GM18867 (cell line): Measurements from ENCODE around the gene PAM.

Source experiments
- ATAC-seq: cut with Tn5 transposase; IDR thresholded peaks from one replicate; pipeline ENCODE4 v1.9.1; 2021; ENCODE audit warnings: mild to moderate bottlenecking, moderate library complexity; ENCODE audit not compliant: unreplicated experiment

Gene PAM

GRCh38 chr5:102807878-102808502 is 52.9 kb downstream of the PAM start:
- no peak for ATAC-seq

DNA sequence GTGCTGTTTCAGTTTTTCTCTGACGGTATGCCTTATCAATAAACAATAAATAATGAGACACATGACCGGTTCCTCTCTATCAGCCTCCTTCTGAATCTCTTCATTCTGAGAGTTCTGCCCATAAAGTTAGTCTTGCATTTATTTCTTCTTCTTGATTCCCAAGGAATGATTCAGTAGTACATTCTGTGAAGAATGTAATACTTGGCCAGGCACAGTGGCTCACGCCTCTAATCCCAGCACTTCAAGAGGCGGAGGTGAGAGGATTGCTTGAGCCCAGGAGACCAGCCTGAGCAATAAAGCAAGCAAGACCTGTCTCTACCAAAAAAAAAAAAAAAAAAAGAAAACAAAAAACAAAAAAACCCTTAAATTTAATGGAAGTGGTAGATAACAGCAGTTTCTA is 53.9 kb downstream of the PAM start:
- no peak for ATAC-seq

- ATAC-seq: no peak
Measured at GRCh38 chr5:102811972-102812371, 56.9 kb downstream of the PAM start.

DNA sequence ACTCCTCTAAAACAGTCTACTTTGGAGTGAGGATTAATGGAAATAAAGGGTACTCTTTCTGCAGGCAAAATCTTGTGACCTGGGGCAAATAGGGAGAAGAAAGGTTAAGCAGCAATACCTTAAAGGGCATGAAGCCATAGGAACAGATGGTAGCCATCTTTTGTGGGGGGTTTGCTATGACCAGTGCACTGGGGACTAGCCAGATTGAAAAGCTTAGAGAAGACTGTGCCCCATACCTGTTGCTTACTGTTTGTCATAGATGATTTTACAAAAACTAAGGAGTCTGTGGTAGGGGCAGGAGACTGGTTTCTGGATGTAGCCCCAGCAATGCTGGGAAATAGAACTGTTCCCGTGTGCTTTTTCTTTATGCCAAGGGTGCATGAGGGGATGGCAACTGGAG is 58.6 kb downstream of the PAM start:
- ATAC-seq: no peak

DNA sequence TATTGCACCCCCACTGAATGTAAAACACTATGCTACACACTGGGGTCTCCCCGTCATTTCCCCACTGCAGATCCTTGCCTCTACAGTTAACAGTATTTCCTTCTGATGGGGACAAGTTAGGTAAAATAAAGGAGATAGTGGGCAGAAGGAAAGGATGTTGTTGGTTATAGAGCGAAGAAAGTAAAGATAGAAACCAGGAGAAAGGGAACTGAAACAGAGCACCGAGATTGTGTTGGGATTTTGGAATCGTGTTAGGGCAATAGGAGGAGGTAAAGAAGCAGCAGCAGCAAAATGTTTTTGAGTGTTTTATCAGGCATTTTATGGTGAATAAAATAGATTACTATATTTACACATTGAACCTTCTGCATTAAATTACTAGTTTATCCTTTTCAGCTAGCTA is 60.0 kb downstream of the PAM start:
- no peak for ATAC-seq

DNA sequence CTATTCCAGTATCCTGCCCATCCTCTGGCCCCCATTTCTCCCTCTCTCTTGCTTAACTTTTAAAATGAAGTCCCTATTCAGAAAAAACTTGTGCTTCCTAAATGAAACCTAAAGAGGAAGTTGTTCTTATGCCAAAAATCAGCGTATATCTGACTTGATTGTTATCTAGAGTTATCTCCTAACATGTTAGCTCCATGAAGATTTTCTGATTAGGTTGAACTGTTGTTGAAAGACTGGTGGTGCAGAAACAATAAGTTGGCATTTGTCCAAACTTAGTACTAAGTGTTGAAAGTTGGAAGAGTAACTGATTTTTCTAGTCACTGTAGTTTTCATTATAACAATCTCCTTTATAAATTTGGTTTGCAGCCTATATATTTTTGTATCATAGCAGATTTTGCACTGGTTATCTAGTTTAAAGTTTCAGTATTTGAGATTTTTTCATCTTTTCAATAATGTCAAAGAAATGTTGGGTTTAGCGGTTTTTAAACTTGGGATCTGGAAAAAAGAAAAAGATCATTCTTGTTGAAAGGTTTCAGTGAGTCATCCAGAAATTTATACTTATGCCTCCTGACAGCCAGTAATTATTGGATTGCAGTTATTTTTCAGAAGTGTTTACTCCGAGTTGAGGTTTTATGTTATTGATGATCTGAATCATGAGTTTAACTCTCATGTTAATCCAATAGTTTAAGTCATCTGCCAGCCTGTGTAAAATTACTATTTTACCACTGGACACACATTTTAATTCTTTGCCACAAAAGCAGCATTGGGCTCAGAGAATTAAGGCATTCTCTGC is 60.6 kb downstream of the PAM start:
- no peak for ATAC-seq

GRCh38 chr5:102818345-102818744 is 63.2 kb downstream of the PAM start:
- ATAC-seq: no peak

- ATAC-seq: peak; percentile 68
Measured at GRCh38 chr5:102818934-102819333, 63.8 kb downstream of the PAM start.

DNA sequence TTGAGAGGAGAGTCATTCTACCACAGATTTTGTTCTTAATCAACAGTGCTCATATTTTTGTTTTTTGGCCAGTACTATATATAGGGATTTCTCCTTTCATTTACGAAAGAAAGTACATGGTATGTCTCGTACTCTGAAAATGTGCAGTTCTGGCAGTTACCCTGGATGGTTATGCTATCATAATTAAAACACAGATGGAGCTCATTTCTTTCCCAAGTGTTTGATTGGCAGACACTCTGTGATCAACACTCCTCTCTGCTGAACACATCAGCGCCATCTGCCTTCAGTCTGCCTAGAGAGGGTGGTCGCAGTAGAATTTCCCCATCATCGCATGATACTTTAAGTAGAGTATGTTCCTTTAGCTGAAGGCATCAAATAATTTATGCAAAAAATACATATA is 64.5 kb downstream of the PAM start:
- ATAC-seq: no peak

GRCh38 chr5:102823441-102823874 is 68.4 kb downstream of the PAM start:
- ATAC-seq: no peak

GRCh38 chr5:102826629-102827028 is 71.5 kb downstream of the PAM start:
- no peak for ATAC-seq

DNA sequence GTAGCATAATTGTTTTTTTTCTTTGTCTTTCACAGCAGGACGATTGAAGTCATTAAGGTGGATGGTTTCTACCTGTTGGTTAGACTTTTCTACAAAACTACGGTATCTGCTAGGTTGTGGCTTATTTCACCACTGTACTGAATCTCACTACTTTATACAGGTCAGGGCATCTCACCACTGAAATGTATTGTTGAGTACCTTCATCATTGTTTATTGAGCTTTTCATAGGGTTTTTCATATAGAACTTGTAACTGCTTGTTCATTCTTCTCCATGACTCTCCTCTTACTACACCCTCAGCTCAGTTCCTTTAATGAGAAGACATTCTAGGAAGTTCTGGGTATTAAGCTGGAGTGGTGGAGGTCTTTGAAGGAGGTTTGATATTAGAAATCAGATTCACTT is 75.1 kb downstream of the PAM start:
- ATAC-seq: no peak

GRCh38 chr5:102832445-102832844 is 77.3 kb downstream of the PAM start:
- ATAC-seq: no peak

DNA sequence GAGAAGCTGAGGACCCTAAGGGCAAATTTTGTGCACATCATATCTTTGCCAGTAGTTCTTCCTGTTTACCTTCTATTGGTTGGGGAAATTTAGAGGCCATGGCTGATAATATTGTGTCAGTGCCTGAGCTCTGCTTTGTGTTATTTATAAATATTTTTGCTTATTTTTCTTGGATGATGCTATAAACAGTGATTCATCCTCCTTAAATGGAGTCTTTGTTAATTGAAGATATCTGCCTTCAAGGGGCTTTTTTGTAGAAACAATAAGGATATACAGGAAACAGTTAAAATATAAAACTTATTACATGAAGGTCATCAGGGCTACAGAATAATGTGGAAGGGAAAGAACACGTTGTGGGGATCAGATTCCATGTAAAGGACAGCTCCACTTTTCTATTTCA is 78.0 kb downstream of the PAM start:
- ATAC-seq: no peak

DNA sequence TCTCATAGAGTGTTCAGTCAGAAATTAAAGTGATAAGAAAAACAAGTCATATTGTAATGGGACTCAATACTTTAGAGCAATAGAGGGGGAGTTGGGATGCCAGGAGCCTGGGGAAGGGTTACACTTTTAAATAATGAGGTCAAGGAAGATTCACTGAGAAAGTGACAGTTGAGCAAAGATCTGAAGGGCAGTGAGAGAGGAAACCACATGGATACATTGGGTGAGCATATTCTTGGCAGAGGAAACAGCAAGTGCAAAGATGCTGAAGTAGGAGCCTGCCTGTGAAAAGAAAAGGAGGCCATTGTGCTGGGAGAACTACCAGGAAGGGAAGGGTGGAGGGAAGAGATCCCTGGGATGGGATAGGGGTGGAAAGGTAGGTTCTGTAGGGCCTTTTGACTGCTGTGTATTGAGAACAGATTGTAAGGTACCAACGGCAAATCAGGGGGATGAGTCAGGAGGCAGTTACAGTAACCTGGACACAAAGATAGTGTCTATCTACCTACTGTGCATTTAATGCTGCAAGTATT is 79.4 kb downstream of the PAM start:
- no peak for ATAC-seq

- no peak for ATAC-seq
Measured at GRCh38 chr5:102835717-102836116, 80.6 kb downstream of the PAM start.

- no peak for ATAC-seq
Measured at GRCh38 chr5:102841021-102841420, 85.9 kb downstream of the PAM start.

DNA sequence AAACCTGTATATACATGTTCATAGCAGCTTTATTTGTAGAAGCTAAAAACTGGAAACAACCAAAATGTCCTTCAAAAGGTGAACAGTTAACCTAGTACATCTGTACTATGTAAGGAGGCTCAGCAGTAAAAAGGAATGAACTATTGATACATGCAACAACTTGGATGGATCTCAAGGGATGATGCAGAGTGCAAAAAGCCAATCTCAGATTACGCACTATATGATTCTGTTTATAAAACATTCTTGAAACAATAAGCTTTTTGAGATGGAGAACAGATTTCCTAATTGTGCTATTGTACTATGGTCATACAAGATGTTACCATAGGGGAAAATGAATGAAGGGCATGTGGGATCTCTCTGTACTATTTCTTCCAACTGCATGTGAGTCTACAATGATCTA is 88.9 kb downstream of the PAM start:
- ATAC-seq: no peak

DNA sequence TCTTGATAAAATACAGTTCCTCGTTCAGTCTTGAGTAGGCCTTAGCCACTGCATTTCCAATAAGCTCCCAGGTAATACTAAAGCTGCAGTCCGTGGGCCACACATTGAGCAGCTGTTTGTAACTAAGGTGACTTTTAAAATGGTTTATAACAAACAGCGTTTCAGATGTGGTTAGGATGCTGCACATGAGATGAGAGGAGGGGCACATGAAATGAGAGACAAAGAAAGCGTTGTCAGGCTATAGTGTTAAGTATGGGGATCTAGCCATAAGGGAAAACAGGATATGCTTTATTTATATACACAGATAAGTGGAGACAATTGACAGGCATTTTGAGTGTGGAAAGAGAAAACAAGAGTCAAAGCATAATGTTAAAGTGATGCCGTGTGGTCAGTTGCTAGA is 89.9 kb downstream of the PAM start:
- no peak for ATAC-seq

DNA sequence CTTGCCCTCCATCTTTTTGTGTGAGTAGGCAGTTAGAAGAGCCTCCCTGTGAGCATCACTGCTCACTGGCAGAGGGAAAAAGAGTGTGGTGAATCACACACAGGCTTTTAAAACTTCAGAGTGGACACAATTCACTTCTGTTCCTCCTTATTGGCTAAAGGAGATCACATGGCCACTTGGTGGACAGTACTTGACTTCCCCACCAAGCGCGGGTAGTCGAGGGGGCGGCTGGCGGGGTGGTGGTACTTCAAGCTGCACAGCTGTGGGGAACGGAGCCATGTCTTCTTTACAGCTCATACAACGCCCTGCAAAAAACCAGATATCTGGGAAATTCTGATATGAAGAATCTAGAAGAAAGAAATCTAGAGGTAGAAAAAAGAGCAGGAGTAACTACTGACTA is 95.4 kb downstream of the PAM start:
- ATAC-seq: no peak

DNA sequence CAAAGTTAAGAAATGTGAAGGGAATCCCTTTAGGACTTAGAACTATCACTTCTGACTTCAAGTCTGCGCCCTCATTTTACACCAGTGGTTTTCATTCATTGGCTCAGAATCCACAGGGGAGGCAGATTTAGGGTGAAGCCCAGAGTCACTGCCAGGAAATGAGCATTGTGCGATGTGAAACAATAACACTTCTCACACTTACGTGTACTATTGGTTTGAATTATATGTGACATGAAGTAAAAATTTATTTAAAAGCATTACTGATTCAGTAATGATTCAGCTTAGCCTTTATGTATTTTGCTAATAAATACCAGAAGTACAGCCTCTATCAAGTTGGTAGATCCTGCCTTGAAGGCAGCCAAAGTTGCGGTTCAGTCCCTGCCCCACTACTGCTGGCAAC is 98.6 kb downstream of the PAM start:
- no peak for ATAC-seq

DNA sequence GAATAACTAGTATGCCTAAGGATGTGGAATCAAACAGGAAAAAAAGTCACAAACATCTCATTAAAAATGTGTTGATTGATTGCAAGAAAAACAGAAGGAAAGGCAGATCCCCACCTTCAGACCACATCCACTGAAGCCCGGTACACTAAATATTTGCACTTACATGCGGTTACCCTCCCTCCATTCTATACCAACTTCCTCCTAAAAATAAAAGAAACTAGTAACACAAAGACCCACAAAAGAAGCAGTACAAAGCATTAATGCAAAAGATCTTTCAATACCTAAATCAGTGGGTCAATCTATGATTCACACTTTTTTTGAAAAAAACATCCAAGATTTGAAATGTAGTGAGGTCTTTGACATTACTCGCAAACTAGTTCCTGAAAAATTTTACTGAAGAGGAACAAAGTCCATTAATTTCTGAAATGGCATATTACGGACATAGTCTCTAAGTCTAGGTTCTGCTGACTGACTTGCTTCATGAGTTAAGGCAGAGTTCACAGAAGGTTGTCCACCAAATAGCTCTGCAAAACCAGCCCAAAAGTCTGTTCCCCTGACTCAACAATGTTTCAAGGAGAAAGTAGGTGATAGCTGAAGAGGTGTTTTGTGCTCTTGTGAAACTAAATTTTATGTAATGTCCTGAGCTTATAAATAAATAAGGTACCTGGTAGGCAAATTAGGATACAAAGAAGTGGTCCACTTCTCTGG is 100.7 kb downstream of the PAM start:
- ATAC-seq: no peak
